A673 (cell line): ENCODE results near the gene EPO. TPM values are rescaled to one million over a fixed set of nuclear protein-coding genes. Genes with fewer than 3 reads are reported as not detected.

Experiments used
- BruUV-seq: library from RNA; stranded (reverse); fragments of 400-500 nt; replicated peaks from 2 replicates; lab custom pipeline; 2021; lab: Mats Ljungman, UMichigan
- CTCF ChIA-PET: fragments of 300-600 bp; sonication (Branson Sonifier 250); formaldehyde crosslinking; loops from one replicate; lab custom pipeline; 2022; ENCODE audit warnings: antibody characterized with exemption; lab: Charles Lee
- POLR2A ChIA-PET: fragments of 300-600 bp; sonication (Branson Sonifier 250); formaldehyde crosslinking; loops from one replicate; lab custom pipeline; 2022; ENCODE audit warnings: antibody characterized with exemption; ENCODE audit not compliant: low non-redundant PET; lab: Charles Lee
- DNase-seq: peaks from one replicate; pipeline ENCODE4 v3.0.0-alpha.2; 2015; ENCODE audit warnings: low spot score
- H3K27ac ChIP-seq: fragments of 200-600 bp; sonication (generic); 2 replicates; pipeline ENCODE4 v1.5.1; 2016; ENCODE audit warnings: mixed run types, low read depth, mild to moderate bottlenecking, mixed read lengths, antibody characterized with exemption, low read length; ENCODE audit not compliant: poor library complexity, severe bottlenecking
- H3K27me3 ChIP-seq: fragments of 200-600 bp; sonication (generic); replicated peaks from 2 replicates; pipeline ENCODE4 v1.6.1; 2017; ENCODE audit warnings: mixed run types, low read depth, mild to moderate bottlenecking, mixed read lengths, antibody characterized with exemption, low read length; ENCODE audit not compliant: insufficient read depth, poor library complexity
- H3K36me3 ChIP-seq: fragments of 200-600 bp; sonication (generic); 2 replicates; pipeline ENCODE4 v1.6.1; 2016; ENCODE audit warnings: mixed run types, mild to moderate bottlenecking, mixed read lengths, antibody characterized with exemption, low read length; ENCODE audit not compliant: insufficient read depth, poor library complexity, severe bottlenecking
- H3K4me1 ChIP-seq: fragments of 200-600 bp; sonication (generic); 2 replicates; pipeline ENCODE4 v1.6.1; 2017; ENCODE audit warnings: mixed run types, mild to moderate bottlenecking, mixed read lengths, antibody characterized with exemption, low read length; ENCODE audit not compliant: insufficient read depth, poor library complexity, severe bottlenecking
- H3K4me3 ChIP-seq: fragments of 200-600 bp; sonication (generic); 2 replicates; pipeline ENCODE4 v1.5.1; 2016; ENCODE audit warnings: low read depth, mixed run types, mild to moderate bottlenecking, mixed read lengths, low read length; ENCODE audit not compliant: poor library complexity, severe bottlenecking
- H3K9me3 ChIP-seq: fragments of 200-600 bp; sonication (generic); 2 replicates; pipeline ENCODE4 v1.6.1; 2016; ENCODE audit warnings: mixed run types, low read depth, mild to moderate bottlenecking, mixed read lengths, antibody characterized with exemption, low read length; ENCODE audit not compliant: poor library complexity, severe bottlenecking
- CTCF ChIP-seq: fragments of 300-800, 200-600 bp; sonication (generic); conservative IDR thresholded peaks from 2 replicates; pipeline ENCODE4 v1.5.1; 2017; ENCODE audit warnings: low read depth, mild to moderate bottlenecking, antibody characterized with exemption, low read length, moderate library complexity, mixed read lengths
- EZH2 ChIP-seq: fragments of 200-600 bp; sonication (generic); IDR thresholded peaks from 2 replicates; pipeline ENCODE4 v1.6.1; 2017; ENCODE audit warnings: borderline replicate concordance, low read depth, mild to moderate bottlenecking, mixed read lengths, antibody characterized with exemption, low read length; ENCODE audit not compliant: poor library complexity, severe bottlenecking
- intact Hi-C: fragments of 100-400 bp; cut with micrococcal nuclease; formaldehyde crosslinking; loops from one replicate; pipeline ENCODE4 v1.10.0; 2022; ENCODE audit not compliant: unreplicated experiment
- total RNA-seq: library from RNA; stranded (reverse); gene quantifications from 2 replicates; pipeline ENCODE4 v1.2.3, GENCODE V29; 2021

Gene EPO
- total RNA-seq, 1 experiment from 2014 or later: 0.21 TPM

- POLR2A ChIA-PET: no interaction called here
- TF ChIP-seq CTCF (no peak), EZH2 (no peak)
- intact Hi-C loops: no loop called here
Observed at GRCh38 chr7:100684534-100685042, 35.7 kb upstream of the EPO start.

GRCh38 chr7:100685049-100685605, 35.1 kb upstream of the EPO start:
- DNase-seq: no peak
- peaks cover 11% of the 10 kb centered on the region for H3K4me1 ChIP-seq
- no peaks in the 10 kb centered on the region for H3K9me3 ChIP-seq
- intact Hi-C loops: no loop called here
- CTCF ChIA-PET: no interaction called here
- POLR2A ChIA-PET: no interaction called here
- H3K27ac ChIP-seq: no peak overlapping the region
- BruUV-seq: no TSS peak
- peaks cover 96% of the 10 kb centered on the region for H3K36me3 ChIP-seq
- no peak for TF ChIP-seq EZH2
- no peak for TF ChIP-seq CTCF
- no peaks in the 10 kb centered on the region for H3K27me3 ChIP-seq
- H3K4me3 ChIP-seq: no peak overlapping the region

More at GRCh38 chr7:100684534-100685042, 35.7 kb upstream of the EPO start:
- H3K9me3 ChIP-seq: no peaks in the 10 kb centered on the region
- H3K36me3 ChIP-seq: peaks cover 99% of the 10 kb centered on the region
- DNase-seq: no peak
- H3K27me3 ChIP-seq: no peaks in the 10 kb centered on the region
- no peak overlapping the region for H3K27ac ChIP-seq
- BruUV-seq: no TSS peak
- peaks cover 13% of the 10 kb centered on the region for H3K4me1 ChIP-seq
- H3K4me3 ChIP-seq: no peak overlapping the region
- CTCF ChIA-PET: no interaction called here

GRCh38 chr7:100685631-100686145, 34.6 kb upstream of the EPO start:
- Histone ChIP-seq H3K27ac (no peak overlapping the region), H3K36me3 (peaks cover 90% of the 10 kb centered on the region), H3K27me3 (no peaks in the 10 kb centered on the region), H3K9me3 (no peaks in the 10 kb centered on the region), H3K4me1 (peaks cover 5% of the 10 kb centered on the region), H3K4me3 (no peak overlapping the region)
- BruUV-seq: no TSS peak
- POLR2A ChIA-PET: no interaction called here
- DNase-seq: no peak
- CTCF ChIA-PET: no interaction called here
- intact Hi-C loops: no loop called here
- TF ChIP-seq CTCF (no peak), EZH2 (no peak)
